ENCODE results near the gene MEF2C. TPM values are rescaled to one million over a fixed set of nuclear protein-coding genes. Genes with fewer than 3 reads are reported as not detected.

The MEF2C gene
- total RNA-seq, 2 experiments from 2014 or later: 0.60 to 0.87 TPM

- Mint-ChIP-seq H3K36me3 (ENCODE audit: low read depth) (no peaks in the 10 kb centered on the region), H3K4me1 (ENCODE audit: low read depth) (peaks cover 44% of the 10 kb centered on the region), H3K27ac (no peak overlapping the region), H3K27me3 (peaks cover 9% of the 10 kb centered on the region), H3K9me3 (no peaks in the 10 kb centered on the region), H3K4me3 (no peak overlapping the region)
- Histone ChIP-seq H3K27ac (ENCODE audit: low read depth in 1 of 2, low read length in 2 of 2) (no peak overlapping the region), H3K27me3 (ENCODE audit: control insufficient read depth in 1 of 2, insufficient read depth in 2 of 2, low read length in 2 of 2) (no peaks in the 10 kb centered on the region), H3K4me3 (ENCODE audit: low read length) (no peak overlapping the region), H3K4me1 (ENCODE audit: insufficient read depth, low read length) (peaks cover 5% of the 10 kb centered on the region), H3K9me3 (ENCODE audit: control insufficient read depth in 1 of 2, insufficient read depth in 1 of 2, low read length in 2 of 2) (no peaks in the 10 kb centered on the region), H3K36me3 (ENCODE audit: insufficient read depth, low read length) (no peaks in the 10 kb centered on the region)
- no peak for ATAC-seq (ENCODE audit: poor library complexity)
- intact Hi-C loops (cut with DNase I, micrococcal nuclease): no loop called here
- no peak for DNase-seq
- TF ChIP-seq, protein P1, sequence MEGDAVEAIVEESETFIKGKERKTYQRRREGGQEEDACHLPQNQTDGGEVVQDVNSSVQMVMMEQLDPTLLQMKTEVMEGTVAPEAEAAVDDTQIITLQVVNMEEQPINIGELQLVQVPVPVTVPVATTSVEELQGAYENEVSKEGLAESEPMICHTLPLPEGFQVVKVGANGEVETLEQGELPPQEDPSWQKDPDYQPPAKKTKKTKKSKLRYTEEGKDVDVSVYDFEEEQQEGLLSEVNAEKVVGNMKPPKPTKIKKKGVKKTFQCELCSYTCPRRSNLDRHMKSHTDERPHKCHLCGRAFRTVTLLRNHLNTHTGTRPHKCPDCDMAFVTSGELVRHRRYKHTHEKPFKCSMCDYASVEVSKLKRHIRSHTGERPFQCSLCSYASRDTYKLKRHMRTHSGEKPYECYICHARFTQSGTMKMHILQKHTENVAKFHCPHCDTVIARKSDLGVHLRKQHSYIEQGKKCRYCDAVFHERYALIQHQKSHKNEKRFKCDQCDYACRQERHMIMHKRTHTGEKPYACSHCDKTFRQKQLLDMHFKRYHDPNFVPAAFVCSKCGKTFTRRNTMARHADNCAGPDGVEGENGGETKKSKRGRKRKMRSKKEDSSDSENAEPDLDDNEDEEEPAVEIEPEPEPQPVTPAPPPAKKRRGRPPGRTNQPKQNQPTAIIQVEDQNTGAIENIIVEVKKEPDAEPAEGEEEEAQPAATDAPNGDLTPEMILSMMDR (IDR thresholded peaks at IDR 0.05): no peak
- ChIA-PET POLR2A (no interaction called here), CTCF (no interaction called here)
Observed at GRCh38 chr5:88831816-88832215, 51.2 kb downstream of the MEF2C start.

DNA sequence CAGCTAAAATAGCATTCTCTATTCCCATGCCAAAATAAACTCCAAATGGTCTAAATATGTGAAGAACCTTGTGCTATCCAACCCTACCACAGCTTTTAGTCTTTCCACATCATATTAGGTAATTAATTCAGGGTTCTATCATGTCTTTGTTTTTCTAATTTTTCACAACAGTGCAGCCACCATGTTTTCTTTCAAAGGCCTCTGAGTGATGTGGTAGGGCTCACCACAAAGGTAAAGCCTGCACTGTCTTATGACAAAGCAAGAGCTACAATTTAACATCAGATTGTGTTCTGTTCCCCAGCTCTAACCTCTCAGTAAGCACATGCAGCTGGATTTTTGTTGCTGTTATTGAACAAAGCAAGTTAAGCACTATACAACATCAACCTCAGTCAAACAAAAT lies 52.4 kb downstream of the MEF2C start:
- Histone ChIP-seq H3K9me3 (ENCODE audit: control insufficient read depth in 1 of 2, insufficient read depth in 1 of 2, low read length in 2 of 2) (no peaks in the 10 kb centered on the region), H3K4me3 (ENCODE audit: low read length) (no peak overlapping the region), H3K27me3 (ENCODE audit: control insufficient read depth in 1 of 2, insufficient read depth in 2 of 2, low read length in 2 of 2) (no peaks in the 10 kb centered on the region), H3K27ac (ENCODE audit: low read depth in 1 of 2, low read length in 2 of 2) (no peak overlapping the region), H3K4me1 (ENCODE audit: insufficient read depth, low read length) (peaks cover 5% of the 10 kb centered on the region), H3K36me3 (ENCODE audit: insufficient read depth, low read length) (no peaks in the 10 kb centered on the region)
- ChIA-PET CTCF (no interaction called here), POLR2A (no interaction called here)
- Mint-ChIP-seq H3K27ac (no peak overlapping the region), H3K4me1 (ENCODE audit: low read depth) (peaks cover 49% of the 10 kb centered on the region), H3K9me3 (no peaks in the 10 kb centered on the region), H3K4me3 (no peak overlapping the region), H3K36me3 (ENCODE audit: low read depth) (no peaks in the 10 kb centered on the region), H3K27me3 (peaks cover 9% of the 10 kb centered on the region)
- ATAC-seq (ENCODE audit: poor library complexity) (no peak), DNase-seq (no peak)
- intact Hi-C loops (cut with DNase I, micrococcal nuclease): no loop called here
- TF ChIP-seq, protein P1 (IDR thresholded peaks at IDR 0.05): no peak

GRCh38 chr5:88829775-88830174 lies 53.2 kb downstream of the MEF2C start:
- no peak for ATAC-seq (ENCODE audit: poor library complexity)
- Mint-ChIP-seq H3K27me3 (peaks cover 9% of the 10 kb centered on the region), H3K4me1 (ENCODE audit: low read depth) (peaks cover 49% of the 10 kb centered on the region), H3K36me3 (ENCODE audit: low read depth) (no peaks in the 10 kb centered on the region), H3K4me3 (no peak overlapping the region), H3K27ac (no peak overlapping the region), H3K9me3 (no peaks in the 10 kb centered on the region)
- intact Hi-C loops (cut with DNase I, micrococcal nuclease): no loop called here
- H3K4me3 ChIP-seq (ENCODE audit: low read length): no peak overlapping the region
- ChIA-PET CTCF (interaction anchor here (1.5 kb wide), 1 partner anchor 10 kb away, joined by 3 read pairs; no protein-coding TSS in a partner anchor), POLR2A (no interaction called here)
- no peak overlapping the region for H3K27ac ChIP-seq (ENCODE audit: low read depth in 1 of 2, low read length in 2 of 2)
- H3K9me3 ChIP-seq (ENCODE audit: control insufficient read depth in 1 of 2, insufficient read depth in 1 of 2, low read length in 2 of 2): no peaks in the 10 kb centered on the region
- no peak for DNase-seq
- H3K4me1 ChIP-seq (ENCODE audit: insufficient read depth, low read length): peaks cover 5% of the 10 kb centered on the region
- no peaks in the 10 kb centered on the region for H3K27me3 ChIP-seq (ENCODE audit: control insufficient read depth in 1 of 2, insufficient read depth in 2 of 2, low read length in 2 of 2)
- H3K36me3 ChIP-seq (ENCODE audit: insufficient read depth, low read length): no peaks in the 10 kb centered on the region
- TF ChIP-seq, protein P1 (IDR thresholded peaks at IDR 0.05): no peak
